Left ventricle myocardium inferior (tissue), 1 donor: ENCODE results near the gene HELZ2. TPM values are rescaled to one million over a fixed set of nuclear protein-coding genes. Genes with fewer than 3 reads are reported as not detected.

ENCODE experiments used
- DNase-seq: peaks from one replicate; pipeline ENCODE4 v3.0.0-alpha.2; 2020
- H3K27ac ChIP-seq: fragments of 200-600 bp; replicated peaks from 2 replicates; pipeline ENCODE4 v1.8.0; 2021
- H3K27me3 ChIP-seq: fragments of 200-600 bp; 2 replicates; pipeline ENCODE4 v1.8.0; 2021; ENCODE audit warnings: low read depth
- H3K36me3 ChIP-seq: fragments of 200-600 bp; 2 replicates; pipeline ENCODE4 v1.8.0; 2021
- H3K4me1 ChIP-seq: fragments of 200-600 bp; 2 replicates; pipeline ENCODE4 v1.8.0; 2021
- H3K4me3 ChIP-seq: fragments of 200-600 bp; 2 replicates; pipeline ENCODE4 v1.8.0; 2021; ENCODE audit warnings: mild to moderate bottlenecking, moderate library complexity
- H3K9me3 ChIP-seq: fragments of 200-600 bp; replicated peaks from 2 replicates; pipeline ENCODE4 v1.8.0; 2021
- intact Hi-C: fragments of 100-400 bp; cut with micrococcal nuclease; formaldehyde crosslinking; loops from one replicate; pipeline ENCODE4 v1.11.0; 2022
- total RNA-seq: library from RNA; stranded (reverse); fragmentation: NEBNext Ultra II Directional; extraction: Animal tissue kit (Norgen Biotek cat#: 25700); gene quantifications from one replicate; pipeline ENCODE4 v1.2.1, GENCODE V29; 2021
- TF ChIP-seq, protein P1 (sequence below): fragments of 200-600 bp; IDR thresholded peaks from 2 replicates; pipeline ENCODE4 v1.8.0; 2021; ENCODE audit warnings: antibody characterized with exemption, mild to moderate bottlenecking, borderline replicate concordance
- donor health status: DM: no; HTN: yes; CAD: no; lungs with severe emphysema.

The HELZ2 gene
- total RNA-seq, 1 donor from 2014 or later: 10.6 TPM

- H3K27me3 ChIP-seq: peaks cover 15% of the 10 kb centered on the region
- H3K36me3 ChIP-seq: peaks cover 40% of the 10 kb centered on the region
- no peak overlapping the region for H3K4me3 ChIP-seq
- H3K4me1 ChIP-seq: peaks cover 14% of the 10 kb centered on the region
- no peak for DNase-seq
- H3K27ac ChIP-seq: no peak overlapping the region
- H3K9me3 ChIP-seq: no peaks in the 10 kb centered on the region
- intact Hi-C loops: no loop called here
- TF ChIP-seq, protein P1, sequence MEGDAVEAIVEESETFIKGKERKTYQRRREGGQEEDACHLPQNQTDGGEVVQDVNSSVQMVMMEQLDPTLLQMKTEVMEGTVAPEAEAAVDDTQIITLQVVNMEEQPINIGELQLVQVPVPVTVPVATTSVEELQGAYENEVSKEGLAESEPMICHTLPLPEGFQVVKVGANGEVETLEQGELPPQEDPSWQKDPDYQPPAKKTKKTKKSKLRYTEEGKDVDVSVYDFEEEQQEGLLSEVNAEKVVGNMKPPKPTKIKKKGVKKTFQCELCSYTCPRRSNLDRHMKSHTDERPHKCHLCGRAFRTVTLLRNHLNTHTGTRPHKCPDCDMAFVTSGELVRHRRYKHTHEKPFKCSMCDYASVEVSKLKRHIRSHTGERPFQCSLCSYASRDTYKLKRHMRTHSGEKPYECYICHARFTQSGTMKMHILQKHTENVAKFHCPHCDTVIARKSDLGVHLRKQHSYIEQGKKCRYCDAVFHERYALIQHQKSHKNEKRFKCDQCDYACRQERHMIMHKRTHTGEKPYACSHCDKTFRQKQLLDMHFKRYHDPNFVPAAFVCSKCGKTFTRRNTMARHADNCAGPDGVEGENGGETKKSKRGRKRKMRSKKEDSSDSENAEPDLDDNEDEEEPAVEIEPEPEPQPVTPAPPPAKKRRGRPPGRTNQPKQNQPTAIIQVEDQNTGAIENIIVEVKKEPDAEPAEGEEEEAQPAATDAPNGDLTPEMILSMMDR: no peak
Observed at GRCh38 chr20:63557481-63557891, 16.6 kb downstream of the HELZ2 start.

GRCh38 chr20:63556873-63557478 lies 17.1 kb downstream of the HELZ2 start:
- H3K4me3 ChIP-seq: no peak overlapping the region
- peaks cover 35% of the 10 kb centered on the region for H3K36me3 ChIP-seq
- DNase-seq: no peak
- no peaks in the 10 kb centered on the region for H3K9me3 ChIP-seq
- H3K4me1 ChIP-seq: peaks cover 14% of the 10 kb centered on the region
- no peak overlapping the region for H3K27ac ChIP-seq
- TF ChIP-seq, protein P1: no peak
- intact Hi-C loops: no loop called here
- H3K27me3 ChIP-seq: peaks cover 17% of the 10 kb centered on the region

DNA sequence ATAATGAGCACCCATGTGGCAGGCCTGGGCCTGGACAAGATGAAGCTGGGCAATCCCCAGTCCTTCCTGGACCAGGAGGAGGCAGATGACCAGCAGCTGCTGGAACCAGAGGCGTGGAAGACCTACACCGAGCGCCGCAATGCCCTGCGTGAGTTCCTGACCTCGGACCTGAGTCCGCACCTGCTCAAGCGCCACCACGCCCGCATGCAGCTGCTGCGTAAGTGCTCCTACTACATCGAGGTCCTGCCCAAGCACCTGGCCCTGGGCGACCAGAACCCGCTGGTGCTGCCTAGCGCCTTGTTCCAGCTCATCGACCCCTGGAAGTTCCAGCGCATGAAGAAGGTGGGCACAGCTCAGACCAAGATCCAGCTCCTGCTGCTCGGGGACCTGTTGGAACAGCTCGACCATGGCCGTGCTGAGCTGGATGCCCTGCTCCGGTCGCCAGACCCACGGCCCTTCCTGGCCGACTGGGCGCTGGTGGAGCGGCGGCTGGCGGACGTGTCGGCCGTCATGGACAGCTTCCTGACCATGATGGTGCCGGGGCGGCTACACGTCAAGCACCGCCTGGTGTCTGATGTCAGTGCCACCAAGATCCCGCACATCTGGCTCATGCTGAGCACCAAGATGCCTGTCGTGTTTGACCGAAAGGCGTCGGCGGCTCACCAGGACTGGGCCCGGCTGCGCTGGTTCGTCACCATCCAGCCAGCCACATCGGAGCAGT lies 18.2 kb downstream of the HELZ2 start:
- no peak overlapping the region for H3K4me3 ChIP-seq
- intact Hi-C loops: no loop called here
- H3K36me3 ChIP-seq: peaks cover 23% of the 10 kb centered on the region
- DNase-seq: no peak
- H3K27ac ChIP-seq: no peak overlapping the region
- peaks cover 14% of the 10 kb centered on the region for H3K4me1 ChIP-seq
- H3K9me3 ChIP-seq: no peaks in the 10 kb centered on the region
- TF ChIP-seq, protein P1: no peak
- peaks cover 20% of the 10 kb centered on the region for H3K27me3 ChIP-seq

GRCh38 chr20:63554361-63555278 lies 19.4 kb downstream of the HELZ2 start:
- no peak for DNase-seq
- H3K36me3 ChIP-seq: peaks cover 11% of the 10 kb centered on the region
- TF ChIP-seq, protein P1: no peak
- intact Hi-C loops: no loop called here
- no peaks in the 10 kb centered on the region for H3K9me3 ChIP-seq
- peaks cover 32% of the 10 kb centered on the region for H3K27me3 ChIP-seq
- peak overlapping the region; percentile 72 for H3K4me3 ChIP-seq
- H3K4me1 ChIP-seq: peaks cover 14% of the 10 kb centered on the region
- H3K27ac ChIP-seq: no peak overlapping the region

GRCh38 chr20:63553933-63554290 lies 20.1 kb downstream of the HELZ2 start, which contains the start of gene FNDC11:
TSS of gene FNDC11 (plus strand) at chr20:63554159. CDS start at chr20:63555664, 1,505 bp downstream.
- peaks cover 14% of the 10 kb centered on the region for H3K4me1 ChIP-seq
- no peaks in the 10 kb centered on the region for H3K9me3 ChIP-seq
- TF ChIP-seq, protein P1: no peak
- peaks cover 38% of the 10 kb centered on the region for H3K27me3 ChIP-seq
- DNase-seq: no peak
- peak within 1 kb of the TSS; percentile 72 for H3K4me3 ChIP-seq
- peaks cover 8% of the 10 kb centered on the region for H3K36me3 ChIP-seq
- H3K27ac ChIP-seq: no peak within 1 kb of the TSS
- intact Hi-C loops: no loop called here
